ENCODE results near the gene KLHDC8B.

Gene KLHDC8B

DNA sequence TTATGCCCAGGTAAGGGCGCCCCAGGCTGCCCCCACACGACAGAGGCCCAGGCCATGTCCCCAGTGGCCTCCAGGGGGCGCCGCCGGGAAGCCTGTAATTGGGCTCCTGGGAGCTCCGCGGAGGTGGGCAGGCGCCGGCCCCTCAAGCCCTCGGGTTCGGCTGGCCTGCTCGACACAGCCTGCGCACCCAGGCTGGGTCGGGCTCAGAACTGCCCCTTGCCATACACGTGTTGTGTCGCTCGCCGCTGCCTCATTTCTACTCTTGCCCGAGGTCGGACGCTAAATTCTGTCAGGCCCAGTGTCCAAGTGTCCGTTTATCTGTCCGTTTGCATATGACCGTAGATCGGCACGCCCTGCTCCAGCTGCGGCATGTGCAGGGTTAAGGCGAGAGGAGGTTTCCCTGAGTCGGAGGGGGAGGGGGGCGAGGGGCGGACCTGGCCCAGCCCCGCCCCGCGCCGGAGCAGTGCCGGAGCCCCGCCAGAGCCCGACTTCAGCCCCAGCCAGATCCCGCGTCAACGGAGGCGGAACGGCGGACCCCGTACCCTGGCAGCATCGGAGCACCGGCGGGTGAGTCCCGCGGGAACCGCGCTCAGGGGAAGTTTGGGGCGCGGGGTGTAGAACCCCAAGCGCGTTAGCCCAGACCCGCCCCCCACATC, at the start of gene KLHDC8B:
Gene KLHDC8B, plus strand, starts transcription at position 480 of the 656 bp plus-strand sequence. CDS start 1,172 bp downstream, outside the sequence.
- DNase-seq: peak; percentile 78 to 79

- no peak for DNase-seq
These were observed 49.4 kb upstream of the KLHDC8B start for GRCh38 chr3:49122022-49122421.

DNA sequence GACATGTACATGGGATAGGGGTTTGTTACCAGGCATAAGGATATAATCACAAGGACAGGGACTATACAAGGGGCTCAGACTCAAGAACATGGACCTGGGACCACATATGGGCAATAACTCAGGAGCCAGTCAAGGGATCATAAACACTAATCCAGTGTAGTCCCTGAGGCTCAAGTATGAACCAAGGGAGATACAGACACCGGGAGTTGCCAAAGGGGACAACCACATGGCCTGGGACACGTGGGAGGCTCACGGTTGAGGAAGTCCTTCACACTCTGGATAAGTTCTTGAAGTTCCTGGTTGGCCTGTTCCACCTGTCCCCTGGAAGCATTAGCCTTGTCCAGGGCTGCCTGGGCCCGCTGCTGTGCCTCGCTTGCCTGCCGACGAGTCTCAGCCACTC, 48.9 kb upstream of the KLHDC8B start:
- no peak for DNase-seq

DNA sequence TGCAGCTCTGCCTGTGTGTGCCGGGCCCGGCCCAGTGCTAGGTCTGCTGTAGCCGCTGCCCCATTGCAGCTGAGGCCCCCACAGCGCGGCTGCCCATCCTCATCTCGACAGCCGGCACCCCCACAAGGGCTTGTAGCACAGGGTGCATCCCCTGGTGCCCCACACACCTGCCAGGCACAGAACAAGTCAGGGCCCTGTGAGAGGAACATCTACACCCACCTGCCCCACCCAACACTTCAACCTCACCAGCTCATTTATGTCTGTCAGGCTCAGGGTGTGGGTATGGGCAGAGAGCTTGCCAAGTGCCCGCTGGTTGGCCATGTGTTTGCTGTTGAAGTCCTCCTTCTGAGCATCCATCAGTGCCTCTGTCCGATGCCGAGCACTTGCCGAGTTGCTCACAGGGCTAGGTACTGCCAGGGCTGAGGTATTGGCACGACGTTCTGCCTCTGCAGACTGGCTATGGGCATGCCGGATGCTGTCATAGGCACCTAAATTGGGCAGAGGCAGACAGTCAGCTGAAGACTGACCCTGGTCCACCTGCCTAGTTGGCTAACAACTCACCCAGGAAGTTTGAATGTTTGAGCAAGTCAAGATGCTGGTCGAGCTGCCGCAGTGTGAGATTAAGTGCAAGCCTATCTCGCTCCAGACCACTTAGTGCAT, 48.4 kb upstream of the KLHDC8B start:
- no peak for DNase-seq

DNA sequence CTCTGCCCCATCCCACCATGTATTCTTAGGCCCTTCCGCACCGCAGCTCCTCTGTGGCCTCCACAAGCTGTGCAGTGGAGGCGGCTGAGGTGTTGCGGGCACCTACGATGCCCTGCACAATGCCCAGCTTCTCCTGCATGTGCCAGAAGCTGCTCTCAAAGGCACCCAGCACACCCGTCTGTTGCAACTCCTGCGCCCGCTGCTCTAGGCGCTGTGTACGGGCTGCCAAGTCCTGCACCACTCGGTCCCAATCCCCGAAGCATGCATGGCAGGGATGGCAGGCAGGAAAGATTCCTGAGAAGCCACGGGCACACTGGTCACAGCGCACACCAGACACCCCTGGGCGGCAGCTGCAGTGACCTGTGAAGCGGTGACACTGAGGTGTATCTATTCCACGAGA, 47.7 kb upstream of the KLHDC8B start:
- DNase-seq: no peak

GRCh38 chr3:49124203-49124602, 47.2 kb upstream of the KLHDC8B start:
- DNase-seq: no peak

GRCh38 chr3:49124991-49125670, 46.3 kb upstream of the KLHDC8B start:
- peak in 1 of 2 donors; percentile 6 for DNase-seq

GRCh38 chr3:49131040-49131439, 40.4 kb upstream of the KLHDC8B start:
- no peak for DNase-seq

DNA sequence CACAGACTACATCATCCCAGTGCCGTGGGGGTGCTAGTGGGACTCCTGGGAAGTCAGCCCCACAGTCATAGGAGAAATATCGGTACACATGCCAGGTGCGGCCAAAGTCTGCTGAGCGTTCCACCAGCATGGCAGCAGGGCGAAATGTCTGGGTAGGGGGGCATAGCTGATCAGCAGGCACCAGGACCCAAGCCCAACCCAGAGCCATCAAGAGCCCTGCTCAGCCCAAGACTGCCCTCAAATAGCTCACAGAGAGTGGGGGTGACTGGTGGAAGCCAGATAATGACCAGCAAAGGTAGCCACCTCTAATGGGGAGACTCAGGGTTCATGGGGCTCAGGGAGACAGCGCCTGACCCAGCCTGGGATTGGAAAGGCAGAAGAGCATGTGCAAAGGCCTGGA, 39.8 kb upstream of the KLHDC8B start:
- no peak for DNase-seq

DNA sequence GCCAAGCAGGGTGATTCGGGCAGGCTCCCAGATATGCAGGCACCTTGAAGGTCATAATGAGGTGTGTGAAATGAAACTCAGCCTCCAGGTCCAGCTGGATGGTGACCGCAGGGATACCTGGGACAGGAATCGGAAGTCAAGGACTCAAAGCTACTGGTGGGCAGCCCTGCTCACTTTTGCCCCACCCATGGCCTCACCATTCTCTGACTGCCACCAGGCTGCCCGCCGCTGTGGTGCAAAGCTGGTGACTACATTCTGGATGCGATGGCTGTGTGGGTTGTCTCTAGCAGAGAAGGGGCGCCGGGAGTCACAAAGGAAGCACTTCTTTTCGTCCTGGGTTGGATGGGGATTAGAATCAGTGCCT, 39.3 kb upstream of the KLHDC8B start:
- no peak for DNase-seq

GRCh38 chr3:49132437-49133225, 38.8 kb upstream of the KLHDC8B start, which contains the start of gene LAMB2:
Gene LAMB2 (minus strand): TSS chr3:49133050. CDS start chr3:49132867, 183 bp downstream.
- DNase-seq: peak in 1 of 2 donors; percentile 17

DNA sequence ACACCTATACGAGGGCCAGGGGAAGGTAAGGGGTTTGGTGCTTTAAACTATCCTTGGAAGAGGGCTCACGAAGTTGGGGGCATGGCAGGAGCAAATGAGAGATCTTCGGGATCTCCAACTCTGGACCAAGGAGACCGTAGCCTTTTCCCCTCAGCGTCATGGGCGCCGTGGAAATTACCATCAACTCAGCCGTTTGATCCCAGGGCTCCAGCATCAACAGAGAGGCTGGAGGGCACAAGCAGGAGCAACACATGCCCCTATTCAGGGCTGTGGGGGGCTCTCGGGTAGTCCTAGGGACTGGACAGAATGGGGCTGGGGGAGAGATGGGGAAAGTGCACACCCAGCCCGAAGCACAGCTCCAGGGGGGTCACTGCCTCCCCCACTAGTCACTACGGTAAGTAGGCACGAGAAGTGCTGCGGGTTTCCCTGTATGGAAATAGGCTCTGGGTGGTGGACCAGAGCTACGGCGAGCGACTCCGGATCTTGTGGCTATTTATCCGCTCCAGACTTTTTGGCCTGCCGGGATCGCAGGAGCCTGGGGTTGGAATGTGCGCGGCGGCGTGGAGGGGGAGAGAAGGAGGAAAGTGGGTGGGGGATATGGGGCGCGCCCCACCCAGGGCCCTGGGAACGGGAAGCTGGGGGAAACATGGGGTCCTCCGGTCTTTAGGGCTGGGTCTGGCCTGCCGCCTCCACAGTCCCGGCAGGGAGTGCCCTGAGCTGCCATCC, 38.0 kb upstream of the KLHDC8B start:
- DNase-seq: no peak

DNA sequence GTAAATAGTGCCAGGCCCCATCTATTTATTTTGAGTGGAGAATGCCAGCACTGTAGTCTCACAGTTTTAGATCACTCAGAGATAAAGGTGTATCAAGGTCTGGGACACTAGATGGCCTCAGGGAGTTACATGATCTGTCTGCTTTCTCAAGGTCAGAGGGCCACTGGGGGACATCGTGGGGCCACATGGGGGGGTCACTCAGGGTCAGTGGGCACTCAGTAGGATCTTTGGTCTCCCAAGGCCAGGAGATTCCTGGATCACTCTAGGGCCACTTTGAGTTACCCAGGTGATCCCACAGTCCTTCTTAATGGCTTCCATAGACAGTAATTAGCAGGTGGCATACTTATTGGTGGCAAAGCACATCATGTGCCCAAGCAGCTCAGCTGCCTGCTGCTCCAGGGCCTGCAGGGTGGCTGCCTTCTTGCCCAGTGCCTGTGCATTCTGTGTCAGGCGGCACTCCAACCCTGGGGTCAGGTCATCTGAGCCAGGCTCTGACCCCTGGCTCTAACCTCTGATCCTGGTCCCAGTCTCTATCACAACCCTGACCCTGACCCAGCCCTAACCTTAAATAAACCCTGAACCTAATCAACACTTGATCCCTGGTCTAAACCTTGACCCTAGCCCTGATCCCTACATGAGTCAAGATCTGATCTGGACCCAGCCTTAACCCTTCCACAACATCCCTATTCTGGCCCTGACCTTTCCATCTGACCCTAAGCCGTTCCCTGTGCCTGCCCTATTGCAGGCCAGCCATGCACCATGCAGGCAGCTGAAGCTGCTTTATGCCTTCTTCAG, 36.7 kb upstream of the KLHDC8B start:
- DNase-seq: no peak

GRCh38 chr3:49135499-49135898, 35.9 kb upstream of the KLHDC8B start:
- DNase-seq: no peak

DNA sequence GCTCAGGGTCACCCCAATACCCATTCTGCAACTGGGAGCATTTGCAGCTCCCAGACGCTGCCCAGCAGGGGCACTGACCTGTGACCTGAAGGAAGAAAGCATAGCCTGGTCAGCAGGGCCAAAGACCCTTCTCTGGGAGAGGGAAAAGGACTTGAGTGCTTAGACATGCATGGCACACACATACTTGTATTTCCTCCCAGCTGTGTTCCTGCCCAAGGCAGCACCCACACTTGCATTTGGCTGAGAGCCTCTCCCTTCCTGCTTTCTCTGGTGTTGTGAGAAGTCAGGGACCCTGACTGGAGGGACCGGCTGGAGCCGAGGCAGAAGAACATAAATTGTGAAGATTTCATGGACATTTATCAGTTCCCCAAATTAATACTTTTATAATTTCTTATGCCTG, 31.3 kb upstream of the KLHDC8B start:
- DNase-seq: no peak

DNA sequence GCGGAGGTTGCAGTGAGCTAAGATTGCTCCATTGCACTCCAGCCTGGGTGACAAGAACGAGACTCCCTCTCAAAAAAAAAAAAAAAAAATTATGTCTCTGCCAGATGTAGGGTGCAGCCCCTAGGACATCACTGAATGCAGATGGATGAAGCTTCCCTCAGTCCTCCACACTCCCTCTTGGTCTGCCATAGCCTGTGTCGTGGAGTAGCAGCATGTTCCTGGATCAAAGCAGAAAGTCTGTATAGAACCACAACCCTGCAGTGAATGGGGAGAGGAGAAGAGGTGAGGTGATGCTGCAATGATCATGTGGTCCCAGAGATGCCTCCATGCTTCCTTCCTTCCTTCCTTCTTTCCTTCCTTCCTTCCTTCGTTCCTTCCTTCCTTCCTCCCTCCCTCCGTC, 23.2 kb upstream of the KLHDC8B start:
- no peak for DNase-seq

DNA sequence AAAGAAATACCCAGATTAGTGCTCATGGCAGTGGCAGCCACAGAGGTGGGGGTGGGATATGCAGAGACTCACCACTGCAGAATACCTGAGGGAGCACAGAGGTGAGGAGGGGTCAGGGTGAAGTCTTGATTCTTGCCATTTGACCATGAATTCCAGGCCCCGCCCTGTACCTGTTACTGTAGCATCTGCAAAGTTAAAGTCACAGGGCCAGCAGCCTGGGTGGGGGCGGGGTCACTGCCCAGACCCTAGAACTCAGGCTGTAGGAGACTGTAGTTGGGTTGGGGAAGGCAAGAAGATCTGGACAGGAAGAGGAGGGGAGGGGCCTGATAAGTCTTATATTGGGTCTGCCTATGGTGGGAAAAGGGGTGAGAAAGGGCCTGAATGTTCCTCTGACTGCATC, 19.8 kb upstream of the KLHDC8B start:
- DNase-seq: no peak

DNA sequence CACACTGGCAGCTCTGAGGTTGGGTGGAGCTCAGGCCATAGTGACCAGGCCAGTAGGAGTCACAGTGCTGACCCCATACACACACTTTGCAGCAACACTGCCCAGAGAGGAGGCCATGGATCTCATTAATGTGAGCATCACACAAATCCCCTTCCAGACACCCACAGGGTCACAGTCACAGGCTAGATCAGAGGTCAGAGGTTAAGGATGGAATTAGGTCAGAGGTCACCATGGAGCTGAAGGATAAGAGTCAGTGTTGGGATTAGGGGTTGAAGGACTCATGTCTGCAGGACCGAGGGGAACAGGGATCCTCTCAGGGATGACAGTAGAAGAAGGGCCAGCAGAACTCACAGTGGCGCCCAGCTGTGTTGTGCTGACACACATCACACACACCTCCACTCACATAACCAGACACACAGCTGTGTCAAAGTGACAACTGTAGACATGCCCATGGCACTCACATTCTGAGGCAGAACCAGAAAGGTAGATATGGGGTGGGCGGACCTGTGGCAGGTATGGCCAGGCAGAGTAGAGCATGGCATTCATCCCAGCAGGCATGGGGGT, 18.0 kb upstream of the KLHDC8B start:
- DNase-seq: no peak

- no peak for DNase-seq
These were observed 14.1 kb upstream of the KLHDC8B start for GRCh38 chr3:49157289-49157688.

DNA sequence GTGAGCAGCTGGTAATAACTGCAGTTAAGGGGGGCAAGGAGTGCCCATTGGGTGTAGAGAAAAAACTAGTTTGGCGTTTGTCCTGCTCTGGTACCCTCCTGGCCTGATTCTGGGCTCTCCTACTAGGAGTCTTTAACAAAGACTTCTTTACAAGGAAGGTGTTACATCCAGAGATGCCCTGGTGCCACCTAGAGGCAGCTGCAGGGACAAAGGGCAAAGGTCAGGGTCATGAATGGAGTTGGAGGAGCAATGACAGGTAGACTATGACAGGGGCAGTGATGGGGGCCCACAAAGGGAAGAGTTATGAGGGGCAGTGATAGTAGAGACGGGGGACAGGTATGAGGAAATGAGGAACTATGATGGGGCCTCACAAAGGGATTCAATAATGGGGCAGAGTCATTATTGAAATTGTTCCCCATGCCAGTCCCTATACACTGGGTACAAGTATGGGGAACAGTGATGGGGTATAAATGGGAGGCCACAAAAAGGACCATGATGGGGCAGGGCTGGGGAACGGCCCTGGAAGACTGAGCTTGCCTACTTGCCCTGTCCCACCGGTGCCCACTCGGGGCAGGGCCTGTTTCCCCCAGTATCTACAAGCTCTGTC, 13.2 kb upstream of the KLHDC8B start:
- DNase-seq: peak; percentile 70 to 74

- DNase-seq: no peak
These were observed 12.6 kb upstream of the KLHDC8B start for GRCh38 chr3:49158792-49159191.
